ENCODE measurements around the gene SH2B3.
"Not testable (repeated sequence)": the region's sequence is repeated elsewhere in the genome, so short reads cannot be mapped to it uniquely, and the experiment has no call there.

Gene SH2B3

GRCh38 chr12:111445726-111446581 is 40.2 kb downstream of the SH2B3 start:
- DNase-seq: peak; percentile 56 to 83

- DNase-seq: no peak
These were observed 41.2 kb downstream of the SH2B3 start for GRCh38 chr12:111446631-111447570.

GRCh38 chr12:111447571-111448265 is 42.0 kb downstream of the SH2B3 start:
- DNase-seq: no peak

- no peak for DNase-seq
These were observed 42.6 kb downstream of the SH2B3 start for GRCh38 chr12:111448266-111448830.

- no peak for DNase-seq
These were observed 43.4 kb downstream of the SH2B3 start for GRCh38 chr12:111448846-111449790.

GRCh38 chr12:111450676-111451075 is 45.0 kb downstream of the SH2B3 start:
- DNase-seq: no peak

GRCh38 chr12:111451232-111451631 is 45.5 kb downstream of the SH2B3 start:
- no peak for DNase-seq

GRCh38 chr12:111451649-111452129 is 46.0 kb downstream of the SH2B3 start:
- peak; percentile 25 to 55 for DNase-seq

GRCh38 chr12:111453071-111453989 is 47.6 kb downstream of the SH2B3 start:
- DNase-seq: no peak

GRCh38 chr12:111454311-111454710 is 48.6 kb downstream of the SH2B3 start:
- no peak for DNase-seq

- DNase-seq: no peak
These were observed 49.2 kb downstream of the SH2B3 start for GRCh38 chr12:111454716-111455447.

GRCh38 chr12:111455448-111456320 is 50.0 kb downstream of the SH2B3 start:
- no peak for DNase-seq

GRCh38 chr12:111457071-111457470 is 51.3 kb downstream of the SH2B3 start:
- DNase-seq: no peak

GRCh38 chr12:111457577-111457976 is 51.9 kb downstream of the SH2B3 start:
- DNase-seq: no peak

- DNase-seq: no peak
These were observed 52.9 kb downstream of the SH2B3 start for GRCh38 chr12:111458546-111459172.

- not testable (repeated sequence) for DNase-seq
These were observed 54.4 kb downstream of the SH2B3 start for GRCh38 chr12:111460111-111460510.

GRCh38 chr12:111462210-111462769 is 56.6 kb downstream of the SH2B3 start:
- DNase-seq: no peak
